WTC11 (cell line): ENCODE measurements around the gene AFF3. TPM values are rescaled to one million over a fixed set of nuclear protein-coding genes. Genes with fewer than 3 reads are reported as not detected.

Experiments used
- ATAC-seq: fragments of 200-7000 bp; cut with Tn5 transposase; 2 replicates; pipeline ENCODE4 v1.10.0; 2021; ENCODE audit warnings: mild to moderate bottlenecking, moderate library complexity
- CTCF ChIA-PET: fragments of 300-600 bp; sonication (Branson Sonifier 250); formaldehyde crosslinking; loops from one replicate; lab custom pipeline; 2021; ENCODE audit warnings: antibody characterized with exemption; lab: Charles Lee
- POLR2A ChIA-PET: fragments of 350-600 bp; sonication (Branson Sonifier 250); formaldehyde crosslinking; loops from one replicate; lab custom pipeline; 2021; ENCODE audit warnings: antibody characterized with exemption; lab: Charles Lee
- DNase-seq: peaks from one replicate; pipeline ENCODE4 v3.0.0; 2021; ENCODE audit warnings: low spot score
- H3K27ac Mint-ChIP-seq: 2 replicates; pipeline ENCODE4 v1.8.0; 2021; ENCODE audit warnings: mixed read lengths
- H3K27me3 Mint-ChIP-seq: 2 replicates; pipeline ENCODE4 v1.8.0; 2021; ENCODE audit warnings: low read depth, mild to moderate bottlenecking, moderate library complexity, mixed read lengths
- H3K36me3 Mint-ChIP-seq: 2 replicates; pipeline ENCODE4 v1.8.0; 2021; ENCODE audit warnings: mixed read lengths
- H3K4me1 Mint-ChIP-seq: 2 replicates; pipeline ENCODE4 v1.8.0; 2022; ENCODE audit warnings: mixed read lengths
- H3K4me3 Mint-ChIP-seq: 2 replicates; pipeline ENCODE4 v1.8.0; 2021; ENCODE audit warnings: mild to moderate bottlenecking, moderate library complexity, mixed read lengths
- H3K9me3 Mint-ChIP-seq: 2 replicates; pipeline ENCODE4 v1.8.0; 2021; ENCODE audit warnings: mixed read lengths
- ETV6 ChIP-seq: sonication (generic); formaldehyde crosslinking; IDR thresholded peaks from 2 replicates; pipeline ENCODE4 v1.8.1; 2022; ENCODE audit warnings: mild to moderate bottlenecking, missing genetic modification reagents
- MAX ChIP-seq: sonication (generic); formaldehyde crosslinking; IDR thresholded peaks from 2 replicates; pipeline ENCODE4 v1.8.0; 2022; ENCODE audit warnings: mild to moderate bottlenecking, missing genetic modification reagents
- NFATC4 ChIP-seq: fragments of 250-450 bp; sonication (Bioruptor Pico); IDR thresholded peaks from 2 replicates; pipeline ENCODE4 v1.9.0; 2021; ENCODE audit warnings: mild to moderate bottlenecking
- NFYB ChIP-seq: sonication (generic); formaldehyde crosslinking; conservative IDR thresholded peaks from 2 replicates; pipeline ENCODE4 v1.8.0; 2022; ENCODE audit warnings: low read depth, missing genetic modification reagents
- PRRX2 ChIP-seq: fragments of 250-450 bp; sonication (Bioruptor Pico); IDR thresholded peaks from 2 replicates; pipeline ENCODE4 v1.8.0; 2021; ENCODE audit warnings: mild to moderate bottlenecking
- RELA ChIP-seq: sonication (generic); formaldehyde crosslinking; IDR thresholded peaks from 2 replicates; pipeline ENCODE4 v1.8.1; 2022; ENCODE audit warnings: missing genetic modification reagents, mild to moderate bottlenecking, borderline replicate concordance
- RORB ChIP-seq: fragments of 250-450 bp; sonication (Bioruptor Pico); IDR thresholded peaks from 2 replicates; pipeline ENCODE4 v1.9.0; 2021; ENCODE audit warnings: mild to moderate bottlenecking
- SOX15 ChIP-seq: fragments of 250-450 bp; sonication (Bioruptor Pico); IDR thresholded peaks from 2 replicates; pipeline ENCODE4 v1.9.0; 2021; ENCODE audit warnings: mild to moderate bottlenecking
- TEAD1 ChIP-seq: sonication (generic); formaldehyde crosslinking; IDR thresholded peaks from 2 replicates; pipeline ENCODE4 v1.8.0; 2022; ENCODE audit warnings: mild to moderate bottlenecking, missing genetic modification reagents
- ZBTB21 ChIP-seq: sonication (generic); formaldehyde crosslinking; IDR thresholded peaks from 2 replicates; pipeline ENCODE4 v1.8.1; 2023; ENCODE audit warnings: mild to moderate bottlenecking, missing genetic modification reagents, borderline replicate concordance
- ZNF138 ChIP-seq: sonication (generic); formaldehyde crosslinking; conservative IDR thresholded peaks from 2 replicates; pipeline ENCODE4 v1.8.1; 2022; ENCODE audit warnings: mild to moderate bottlenecking, moderate library complexity, missing genetic modification reagents
- ZNF219 ChIP-seq: sonication (generic); formaldehyde crosslinking; IDR thresholded peaks from 2 replicates; pipeline ENCODE4 v1.8.0; 2023; ENCODE audit warnings: missing genetic modification reagents, mild to moderate bottlenecking, borderline replicate concordance
- ZNF317 ChIP-seq: sonication (generic); formaldehyde crosslinking; IDR thresholded peaks from 2 replicates; pipeline ENCODE4 v1.8.1; 2023; ENCODE audit warnings: low read depth, mild to moderate bottlenecking, moderate library complexity, missing genetic modification reagents, borderline replicate concordance
- ZNF423 ChIP-seq: fragments of 250-450 bp; sonication (Bioruptor Pico); IDR thresholded peaks from 2 replicates; pipeline ENCODE4 v2.1.2; 2022; ENCODE audit warnings: mild to moderate bottlenecking, moderate library complexity
- total RNA-seq: library from RNA; stranded (reverse); gene quantifications from 3 replicates; pipeline ENCODE4 v1.2.3, GENCODE V29; 2021
- TF ChIP-seq, protein P1 (sequence below): sonication (generic); formaldehyde crosslinking; IDR thresholded peaks from 2 replicates; pipeline ENCODE4 v1.8.1; 2023; ENCODE audit warnings: mild to moderate bottlenecking, missing genetic modification reagents
- TF ChIP-seq, protein P2 (sequence below): fragments of 250-450 bp; sonication (Bioruptor Pico); IDR thresholded peaks from 2 replicates; pipeline ENCODE4 v1.9.0; 2021; ENCODE audit warnings: mild to moderate bottlenecking
- TF ChIP-seq, protein P3 (sequence below): sonication (generic); formaldehyde crosslinking; IDR thresholded peaks from 2 replicates; pipeline ENCODE4 v1.8.0; 2022; ENCODE audit warnings: mild to moderate bottlenecking, missing genetic modification reagents
- TF ChIP-seq, protein P4 (sequence below): sonication (generic); formaldehyde crosslinking; conservative IDR thresholded peaks from 2 replicates; pipeline ENCODE4 v1.8.1; 2023; ENCODE audit warnings: mild to moderate bottlenecking, low read depth, missing genetic modification reagents, moderate library complexity
- TF ChIP-seq, protein P5 (sequence below): sonication (generic); formaldehyde crosslinking; IDR thresholded peaks from 2 replicates; pipeline ENCODE4 v1.8.1; 2023; ENCODE audit warnings: mild to moderate bottlenecking, missing genetic modification reagents, moderate library complexity
- TF ChIP-seq, protein P6 (sequence below): sonication (generic); formaldehyde crosslinking; conservative IDR thresholded peaks from 2 replicates; pipeline ENCODE4 v1.8.1; 2022; ENCODE audit warnings: mild to moderate bottlenecking, missing genetic modification reagents

Gene AFF3
- total RNA-seq, 1 experiment from 2014 or later: 1.2 TPM

DNA sequence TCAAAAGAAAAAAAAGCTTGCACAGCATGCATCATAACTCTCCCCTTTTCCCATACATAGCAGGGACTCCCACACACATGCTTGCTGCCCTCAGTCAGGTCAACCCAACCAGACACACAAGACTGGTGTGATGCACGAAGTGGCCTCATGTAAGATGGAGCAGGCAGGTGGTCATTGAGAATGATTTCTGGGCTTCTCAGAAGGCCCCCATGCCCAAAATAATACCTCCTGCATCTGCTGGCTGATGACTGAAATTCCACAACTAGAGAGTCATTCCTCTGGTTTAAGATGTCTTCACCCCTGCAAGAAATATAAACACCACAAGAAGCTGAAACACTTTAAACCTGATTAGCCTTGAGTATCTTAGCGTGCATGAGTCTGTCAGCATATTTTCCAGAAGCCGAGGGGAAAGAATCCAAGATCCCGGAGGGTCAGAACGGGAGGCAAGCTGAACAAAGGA lies 131.1 kb downstream of the AFF3 start:
- Mint-ChIP-seq H3K4me3 (no peak overlapping the region), H3K27me3 (no peaks in the 10 kb centered on the region)
- POLR2A ChIA-PET: no interaction called here

DNA sequence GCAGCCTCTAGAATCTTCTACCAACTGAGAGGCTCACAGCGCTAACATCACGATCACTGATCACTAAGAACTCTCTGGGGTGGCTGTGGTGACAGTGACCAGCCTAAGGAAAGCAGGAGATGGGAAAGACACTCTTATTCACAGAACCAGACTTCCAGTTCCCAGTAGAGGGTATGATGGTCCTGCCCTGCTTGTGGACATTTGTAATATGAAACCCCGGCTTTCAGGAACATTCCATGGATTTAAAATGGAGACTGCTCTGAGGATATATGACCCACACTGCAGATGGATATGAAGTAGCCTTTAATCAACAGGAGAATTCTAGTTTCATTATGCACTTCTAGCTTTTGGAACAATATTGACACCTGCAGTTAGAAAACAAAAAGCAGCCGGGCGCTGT lies 131.8 kb downstream of the AFF3 start:
- H3K36me3 Mint-ChIP-seq: no peaks in the 10 kb centered on the region
- ChIA-PET CTCF (no interaction called here), POLR2A (no interaction called here)
- H3K9me3 Mint-ChIP-seq: no peaks in the 10 kb centered on the region
- DNase-seq (no peak), ATAC-seq (no peak)
- no peak overlapping the region for H3K4me3 Mint-ChIP-seq
- no peaks in the 10 kb centered on the region for H3K27me3 Mint-ChIP-seq
- no peak overlapping the region for H3K27ac Mint-ChIP-seq
- 0 out of 2 replicates have a peak, but pooled peaks cover 4% of the 10 kb centered on the region for H3K4me1 Mint-ChIP-seq
- TF ChIP-seq SOX15 (CRISPR knock-in tag) (no peak), PRRX2 (no peak), ZNF138 (CRISPR knock-in tag) (no peak), TEAD1 (CRISPR knock-in tag) (no peak), ETV6 (CRISPR knock-in tag) (no peak), ZNF423 (CRISPR knock-in tag) (no peak), RORB (CRISPR knock-in tag) (no peak), RELA (CRISPR knock-in tag) (no peak), NFATC4 (CRISPR knock-in tag) (no peak), MAX (CRISPR knock-in tag) (no peak)
- TF ChIP-seq, protein P1, sequence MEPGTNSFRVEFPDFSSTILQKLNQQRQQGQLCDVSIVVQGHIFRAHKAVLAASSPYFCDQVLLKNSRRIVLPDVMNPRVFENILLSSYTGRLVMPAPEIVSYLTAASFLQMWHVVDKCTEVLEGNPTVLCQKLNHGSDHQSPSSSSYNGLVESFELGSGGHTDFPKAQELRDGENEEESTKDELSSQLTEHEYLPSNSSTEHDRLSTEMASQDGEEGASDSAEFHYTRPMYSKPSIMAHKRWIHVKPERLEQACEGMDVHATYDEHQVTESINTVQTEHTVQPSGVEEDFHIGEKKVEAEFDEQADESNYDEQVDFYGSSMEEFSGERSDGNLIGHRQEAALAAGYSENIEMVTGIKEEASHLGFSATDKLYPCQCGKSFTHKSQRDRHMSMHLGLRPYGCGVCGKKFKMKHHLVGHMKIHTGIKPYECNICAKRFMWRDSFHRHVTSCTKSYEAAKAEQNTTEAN (CRISPR knock-in tag): no peak
- TF ChIP-seq, protein P2, sequence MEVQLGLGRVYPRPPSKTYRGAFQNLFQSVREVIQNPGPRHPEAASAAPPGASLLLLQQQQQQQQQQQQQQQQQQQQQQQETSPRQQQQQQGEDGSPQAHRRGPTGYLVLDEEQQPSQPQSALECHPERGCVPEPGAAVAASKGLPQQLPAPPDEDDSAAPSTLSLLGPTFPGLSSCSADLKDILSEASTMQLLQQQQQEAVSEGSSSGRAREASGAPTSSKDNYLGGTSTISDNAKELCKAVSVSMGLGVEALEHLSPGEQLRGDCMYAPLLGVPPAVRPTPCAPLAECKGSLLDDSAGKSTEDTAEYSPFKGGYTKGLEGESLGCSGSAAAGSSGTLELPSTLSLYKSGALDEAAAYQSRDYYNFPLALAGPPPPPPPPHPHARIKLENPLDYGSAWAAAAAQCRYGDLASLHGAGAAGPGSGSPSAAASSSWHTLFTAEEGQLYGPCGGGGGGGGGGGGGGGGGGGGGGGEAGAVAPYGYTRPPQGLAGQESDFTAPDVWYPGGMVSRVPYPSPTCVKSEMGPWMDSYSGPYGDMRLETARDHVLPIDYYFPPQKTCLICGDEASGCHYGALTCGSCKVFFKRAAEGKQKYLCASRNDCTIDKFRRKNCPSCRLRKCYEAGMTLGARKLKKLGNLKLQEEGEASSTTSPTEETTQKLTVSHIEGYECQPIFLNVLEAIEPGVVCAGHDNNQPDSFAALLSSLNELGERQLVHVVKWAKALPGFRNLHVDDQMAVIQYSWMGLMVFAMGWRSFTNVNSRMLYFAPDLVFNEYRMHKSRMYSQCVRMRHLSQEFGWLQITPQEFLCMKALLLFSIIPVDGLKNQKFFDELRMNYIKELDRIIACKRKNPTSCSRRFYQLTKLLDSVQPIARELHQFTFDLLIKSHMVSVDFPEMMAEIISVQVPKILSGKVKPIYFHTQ: no peak
- TF ChIP-seq, protein P3, sequence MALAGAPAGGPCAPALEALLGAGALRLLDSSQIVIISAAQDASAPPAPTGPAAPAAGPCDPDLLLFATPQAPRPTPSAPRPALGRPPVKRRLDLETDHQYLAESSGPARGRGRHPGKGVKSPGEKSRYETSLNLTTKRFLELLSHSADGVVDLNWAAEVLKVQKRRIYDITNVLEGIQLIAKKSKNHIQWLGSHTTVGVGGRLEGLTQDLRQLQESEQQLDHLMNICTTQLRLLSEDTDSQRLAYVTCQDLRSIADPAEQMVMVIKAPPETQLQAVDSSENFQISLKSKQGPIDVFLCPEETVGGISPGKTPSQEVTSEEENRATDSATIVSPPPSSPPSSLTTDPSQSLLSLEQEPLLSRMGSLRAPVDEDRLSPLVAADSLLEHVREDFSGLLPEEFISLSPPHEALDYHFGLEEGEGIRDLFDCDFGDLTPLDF (CRISPR knock-in tag): no peak

More for the DNA sequence above, 131.1 kb downstream of the AFF3 start:
- Mint-ChIP-seq H3K36me3 (no peaks in the 10 kb centered on the region), H3K4me1 (0 out of 2 replicates have a peak, but pooled peaks cover 4% of the 10 kb centered on the region), H3K27ac (no peak overlapping the region), H3K9me3 (no peaks in the 10 kb centered on the region)
- no peak for ATAC-seq
- CTCF ChIA-PET: no interaction called here
- TF ChIP-seq ZBTB21 (CRISPR knock-in tag): no peak
- TF ChIP-seq, protein P2: no peak
- no peak for TF ChIP-seq NFYB (CRISPR knock-in tag)
- TF ChIP-seq PRRX2: no peak
- TF ChIP-seq, protein P4, sequence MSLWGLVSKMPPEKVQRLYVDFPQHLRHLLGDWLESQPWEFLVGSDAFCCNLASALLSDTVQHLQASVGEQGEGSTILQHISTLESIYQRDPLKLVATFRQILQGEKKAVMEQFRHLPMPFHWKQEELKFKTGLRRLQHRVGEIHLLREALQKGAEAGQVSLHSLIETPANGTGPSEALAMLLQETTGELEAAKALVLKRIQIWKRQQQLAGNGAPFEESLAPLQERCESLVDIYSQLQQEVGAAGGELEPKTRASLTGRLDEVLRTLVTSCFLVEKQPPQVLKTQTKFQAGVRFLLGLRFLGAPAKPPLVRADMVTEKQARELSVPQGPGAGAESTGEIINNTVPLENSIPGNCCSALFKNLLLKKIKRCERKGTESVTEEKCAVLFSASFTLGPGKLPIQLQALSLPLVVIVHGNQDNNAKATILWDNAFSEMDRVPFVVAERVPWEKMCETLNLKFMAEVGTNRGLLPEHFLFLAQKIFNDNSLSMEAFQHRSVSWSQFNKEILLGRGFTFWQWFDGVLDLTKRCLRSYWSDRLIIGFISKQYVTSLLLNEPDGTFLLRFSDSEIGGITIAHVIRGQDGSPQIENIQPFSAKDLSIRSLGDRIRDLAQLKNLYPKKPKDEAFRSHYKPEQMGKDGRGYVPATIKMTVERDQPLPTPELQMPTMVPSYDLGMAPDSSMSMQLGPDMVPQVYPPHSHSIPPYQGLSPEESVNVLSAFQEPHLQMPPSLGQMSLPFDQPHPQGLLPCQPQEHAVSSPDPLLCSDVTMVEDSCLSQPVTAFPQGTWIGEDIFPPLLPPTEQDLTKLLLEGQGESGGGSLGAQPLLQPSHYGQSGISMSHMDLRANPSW (CRISPR knock-in tag): no peak
- TF ChIP-seq ZNF219: no peak
- no peak for TF ChIP-seq ZNF317 (CRISPR knock-in tag)
- TF ChIP-seq, protein P5, sequence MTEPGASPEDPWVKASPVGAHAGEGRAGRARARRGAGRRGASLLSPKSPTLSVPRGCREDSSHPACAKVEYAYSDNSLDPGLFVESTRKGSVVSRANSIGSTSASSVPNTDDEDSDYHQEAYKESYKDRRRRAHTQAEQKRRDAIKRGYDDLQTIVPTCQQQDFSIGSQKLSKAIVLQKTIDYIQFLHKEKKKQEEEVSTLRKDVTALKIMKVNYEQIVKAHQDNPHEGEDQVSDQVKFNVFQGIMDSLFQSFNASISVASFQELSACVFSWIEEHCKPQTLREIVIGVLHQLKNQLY (CRISPR knock-in tag): no peak
- no peak for TF ChIP-seq ETV6 (CRISPR knock-in tag)
- TF ChIP-seq, protein P6, sequence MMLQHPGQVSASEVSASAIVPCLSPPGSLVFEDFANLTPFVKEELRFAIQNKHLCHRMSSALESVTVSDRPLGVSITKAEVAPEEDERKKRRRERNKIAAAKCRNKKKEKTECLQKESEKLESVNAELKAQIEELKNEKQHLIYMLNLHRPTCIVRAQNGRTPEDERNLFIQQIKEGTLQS (CRISPR knock-in tag): no peak
- no peak for DNase-seq
